ENCODE data around the gene C22orf39.

The C22orf39 gene

GRCh38 chr22:19419086-19419463 lies 28.4 kb downstream of the C22orf39 start:
- no peak for DNase-seq (ENCODE audit: low read depth)

DNA sequence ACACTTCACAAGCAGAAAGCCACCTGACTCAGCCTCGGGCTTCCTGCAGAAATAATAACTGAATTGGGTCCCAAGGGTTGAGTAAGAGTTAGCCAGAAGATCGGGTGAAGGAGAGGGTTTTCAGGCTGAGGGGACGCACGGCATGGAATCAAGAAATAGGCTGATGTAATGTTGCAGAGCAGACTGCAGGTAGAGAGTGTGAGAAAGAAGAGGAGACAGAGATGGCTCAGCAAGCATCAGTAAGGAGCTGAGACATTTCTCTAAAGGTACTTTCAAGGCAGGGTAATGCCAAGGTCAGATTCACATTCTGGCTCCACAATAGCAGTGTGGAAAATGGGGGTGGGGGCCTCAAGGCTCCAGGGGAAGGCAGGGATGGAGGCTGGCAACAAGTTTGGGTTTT lies 34.6 kb downstream of the C22orf39 start:
- TF ChIP-seq CTCF (conservative IDR thresholded peaks at IDR 0.05; ENCODE audit: control insufficient read depth, insufficient read depth, low read depth, low read length) = no peak
- no peak for DNase-seq (ENCODE audit: low read depth)
- H3K4me3 ChIP-seq (ENCODE audit: control insufficient read depth, low read depth, low read length) = no peak overlapping the region

More at GRCh38 chr22:19419086-19419463, 28.4 kb downstream of the C22orf39 start:
- no peak overlapping the region for H3K4me3 ChIP-seq (ENCODE audit: control insufficient read depth, low read depth, low read length)
- no peak for TF ChIP-seq CTCF (conservative IDR thresholded peaks at IDR 0.05; ENCODE audit: control insufficient read depth, insufficient read depth, low read depth, low read length)

DNA sequence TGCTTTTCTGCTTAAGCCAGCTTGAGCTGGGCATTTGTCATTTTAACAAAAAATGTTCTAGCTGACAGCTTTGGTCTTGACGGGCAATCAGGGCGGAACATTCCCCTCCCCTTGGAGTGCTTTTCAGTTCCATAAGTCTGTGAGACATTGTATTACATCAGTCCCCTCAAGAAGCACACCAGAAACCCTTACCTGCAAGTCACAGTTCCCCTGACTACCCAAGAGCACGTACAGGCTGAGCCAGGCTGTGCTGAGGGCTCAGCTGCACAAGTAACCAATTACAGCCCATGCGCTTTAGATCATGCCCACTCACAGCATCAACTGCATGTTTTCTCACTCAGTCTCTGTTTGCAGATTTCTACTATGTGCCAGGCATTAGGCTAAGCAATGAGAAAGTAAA lies 35.0 kb downstream of the C22orf39 start:
- H3K4me3 ChIP-seq (ENCODE audit: control insufficient read depth, low read depth, low read length) = no peak overlapping the region
- DNase-seq (ENCODE audit: low read depth) = no peak

GRCh38 chr22:19411690-19412045 lies 35.8 kb downstream of the C22orf39 start:
- no peak for TF ChIP-seq CTCF (conservative IDR thresholded peaks at IDR 0.05; ENCODE audit: control insufficient read depth, insufficient read depth, low read depth, low read length)
- no peak for DNase-seq (ENCODE audit: low read depth)
- H3K4me3 ChIP-seq (ENCODE audit: control insufficient read depth, low read depth, low read length) = no peak overlapping the region

More for the DNA sequence above, 35.0 kb downstream of the C22orf39 start:
- no peak for TF ChIP-seq CTCF (conservative IDR thresholded peaks at IDR 0.05; ENCODE audit: control insufficient read depth, insufficient read depth, low read depth, low read length)

- no peak for DNase-seq (ENCODE audit: low read depth)
- TF ChIP-seq CTCF (conservative IDR thresholded peaks at IDR 0.05; ENCODE audit: control insufficient read depth, insufficient read depth, low read depth, low read length) = no peak
- no peak overlapping the region for H3K4me3 ChIP-seq (ENCODE audit: control insufficient read depth, low read depth, low read length)
Measured at GRCh38 chr22:19410941-19411689, 36.4 kb downstream of the C22orf39 start.

DNA sequence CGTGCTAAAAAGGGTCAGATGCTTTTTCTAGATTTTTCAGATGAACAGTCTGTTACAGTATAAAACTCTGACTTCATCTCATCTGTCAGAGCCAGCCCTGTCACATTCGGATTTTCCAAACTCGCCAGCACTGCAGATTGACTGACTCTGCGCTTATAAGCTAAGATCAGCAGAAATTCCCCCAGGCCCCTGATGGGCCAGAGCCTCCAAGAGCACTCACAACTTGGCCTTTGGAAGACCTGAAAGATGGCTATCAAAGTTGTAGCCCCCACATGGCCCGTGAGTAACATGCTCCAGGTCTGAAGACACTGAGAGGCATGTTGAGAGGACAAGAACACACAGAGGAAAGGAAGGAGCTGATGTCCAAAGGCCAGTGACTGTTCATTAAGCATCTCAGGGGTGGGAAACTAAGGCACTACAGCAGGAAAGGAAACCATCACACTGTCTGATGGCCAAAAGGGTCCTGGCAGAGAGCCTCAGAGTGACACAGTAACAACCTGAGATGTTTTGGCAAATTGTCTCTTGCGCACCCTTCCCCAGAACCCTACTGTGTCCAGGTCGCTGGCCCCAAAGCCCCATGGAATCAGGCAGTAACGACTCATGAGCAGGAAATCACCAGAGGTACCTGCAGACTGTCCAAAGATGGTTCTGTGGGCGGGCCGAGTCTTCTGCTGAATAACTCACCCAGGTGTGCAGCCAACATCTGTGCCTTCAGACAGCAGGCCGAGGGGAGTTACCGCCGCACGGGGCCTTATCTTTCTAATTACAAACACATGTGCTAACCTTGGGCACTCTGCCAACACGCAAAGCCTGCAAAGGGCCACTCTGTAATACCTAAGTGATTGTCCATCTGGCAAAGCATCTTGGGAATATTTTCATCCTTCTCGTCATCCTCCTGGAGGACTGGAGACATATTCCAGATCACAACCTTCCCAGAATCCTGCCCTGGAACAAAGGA lies 39.6 kb downstream of the C22orf39 start:
- H3K4me3 ChIP-seq (ENCODE audit: control insufficient read depth, low read depth, low read length) = no peak overlapping the region
- TF ChIP-seq CTCF (conservative IDR thresholded peaks at IDR 0.05; ENCODE audit: control insufficient read depth, insufficient read depth, low read depth, low read length) = no peak
- peak; percentile 67 for DNase-seq (ENCODE audit: low read depth)

Measured in fibroblast of mammary gland (primary cell).